ENCODE measurements around the gene TSKS.

GRCh38 chr19:49779731-49780555 is 16.8 kb upstream of the TSKS start:
- TF ChIP-seq CTCF (IDR thresholded peaks at IDR 0.05): no peak
- no peak for TF ChIP-seq POLR2A (IDR thresholded peaks at IDR 0.05)
- TF ChIP-seq EP300 (IDR thresholded peaks at IDR 0.05): no peak
